Activated gamma-delta T cell treated with anti-CD3 and anti-CD28 coated beads, Interleukin-2, amount 50 U/mL, for 16 hours (primary cell): ENCODE measurements around the gene TALDO1.

Experiments used
- DNase-seq: peaks from one replicate; pipeline ENCODE4 v3.0.0-alpha.2; 2020; ENCODE audit warnings: low read depth

TALDO1 gene

DNA sequence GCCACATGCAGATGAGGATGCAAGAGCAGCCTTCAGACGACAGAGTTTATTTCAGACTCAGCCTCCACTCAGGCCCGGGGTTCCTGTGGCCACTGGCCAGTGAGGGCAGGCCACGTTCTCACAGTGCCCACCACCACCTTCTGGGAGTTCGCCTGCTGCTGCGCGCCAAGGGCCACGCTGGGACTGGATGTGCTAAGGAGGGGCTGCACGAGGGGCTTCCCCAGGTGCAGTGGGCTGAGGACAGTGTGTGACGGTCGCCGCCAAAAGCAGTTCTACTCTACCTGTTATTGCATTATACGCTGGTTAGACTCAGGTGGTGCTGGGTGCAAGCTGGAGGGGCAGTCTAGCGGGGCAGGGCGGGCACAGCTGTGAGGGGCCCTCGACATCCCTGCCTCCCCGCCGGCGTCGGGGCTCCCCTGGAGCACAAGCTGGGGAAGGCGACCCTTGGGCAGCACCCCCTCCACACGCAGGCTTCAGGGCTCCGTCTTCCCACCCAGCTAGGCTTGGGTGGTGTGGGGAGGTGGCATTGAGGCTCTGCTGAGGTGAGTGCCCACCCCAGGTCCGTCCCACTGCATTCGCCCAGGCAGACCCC is 39.9 kb downstream of the TALDO1 start:
- no peak for DNase-seq

DNA sequence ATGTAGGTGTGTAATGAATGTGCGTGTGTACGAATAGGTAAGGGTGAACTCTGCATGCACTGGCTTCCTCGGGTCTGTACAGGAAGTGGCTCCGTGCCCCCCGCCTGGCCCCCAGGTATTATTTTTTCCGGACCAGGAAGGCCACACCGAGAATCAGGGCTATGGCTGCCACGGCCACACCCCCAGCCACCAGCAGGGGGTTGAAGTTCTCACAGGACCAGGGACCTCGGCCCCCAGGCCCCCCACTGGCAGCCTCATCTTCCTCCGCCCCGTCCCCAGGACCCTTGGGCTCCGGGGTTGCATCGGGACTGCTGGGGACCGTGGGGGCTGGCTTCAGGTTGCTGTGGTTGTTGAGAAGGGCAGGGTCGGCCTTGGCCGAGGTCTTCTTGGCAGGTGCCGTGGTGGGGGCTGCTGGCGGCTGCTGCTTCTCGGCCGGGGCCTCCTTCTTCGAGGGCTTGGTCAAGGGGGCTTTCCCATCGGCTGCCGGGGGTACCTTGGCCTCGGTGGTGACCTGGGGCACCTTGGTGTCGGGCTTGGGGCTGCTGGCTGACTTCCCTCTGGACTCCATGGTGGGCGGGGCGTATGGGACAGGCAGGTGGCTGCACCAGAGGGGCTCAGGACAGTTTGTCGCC is 40.9 kb downstream of the TALDO1 start:
- no peak for DNase-seq

DNA sequence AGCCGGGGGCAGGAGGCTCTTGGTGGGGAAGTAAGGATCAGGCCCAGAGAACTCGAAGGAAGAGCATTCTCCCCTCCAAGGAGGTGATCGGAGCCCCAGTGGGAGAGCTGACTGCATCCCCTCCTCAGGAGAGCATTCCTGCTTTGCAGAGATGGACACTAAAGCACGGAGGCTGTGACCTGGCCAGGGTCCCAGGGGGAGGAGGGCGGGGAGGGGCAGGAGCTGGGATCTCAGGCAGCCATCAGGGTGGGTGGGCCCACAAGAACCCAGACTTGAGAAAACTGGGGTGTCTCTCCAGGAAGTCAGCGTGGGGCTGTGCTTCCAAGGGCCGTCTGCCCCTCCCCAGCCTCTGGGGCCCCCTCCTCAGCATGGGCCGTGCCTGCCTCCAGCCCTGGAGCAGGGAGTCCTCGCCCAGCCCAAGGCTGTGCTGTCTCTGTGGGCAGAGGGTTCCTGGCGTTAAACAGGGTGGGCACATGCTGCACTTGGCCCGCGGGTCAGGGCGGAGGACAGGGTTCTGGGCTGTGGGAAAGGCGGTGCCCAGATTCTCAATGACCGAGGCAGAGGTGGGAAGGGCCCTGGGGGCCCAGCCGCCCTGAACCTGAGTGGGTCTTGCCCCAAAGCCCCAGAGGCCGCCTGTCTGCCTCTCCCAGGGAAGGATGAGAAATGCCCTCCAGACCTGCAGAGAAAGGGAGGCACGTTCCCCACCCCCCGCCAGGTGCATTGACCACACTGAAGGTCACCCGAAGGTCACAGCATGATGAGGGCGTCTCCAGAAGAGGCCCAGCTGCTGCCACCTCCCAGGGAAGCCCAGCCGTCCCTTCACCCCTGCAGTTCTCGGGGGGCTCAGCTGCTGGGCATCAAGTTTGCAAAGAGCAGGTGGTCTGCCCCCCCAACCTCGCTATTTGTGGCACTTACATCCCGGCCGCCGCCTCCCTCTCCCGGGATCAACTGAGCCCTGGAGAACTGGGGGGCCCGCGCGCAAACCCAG is 42.0 kb downstream of the TALDO1 start:
- no peak for DNase-seq

DNA sequence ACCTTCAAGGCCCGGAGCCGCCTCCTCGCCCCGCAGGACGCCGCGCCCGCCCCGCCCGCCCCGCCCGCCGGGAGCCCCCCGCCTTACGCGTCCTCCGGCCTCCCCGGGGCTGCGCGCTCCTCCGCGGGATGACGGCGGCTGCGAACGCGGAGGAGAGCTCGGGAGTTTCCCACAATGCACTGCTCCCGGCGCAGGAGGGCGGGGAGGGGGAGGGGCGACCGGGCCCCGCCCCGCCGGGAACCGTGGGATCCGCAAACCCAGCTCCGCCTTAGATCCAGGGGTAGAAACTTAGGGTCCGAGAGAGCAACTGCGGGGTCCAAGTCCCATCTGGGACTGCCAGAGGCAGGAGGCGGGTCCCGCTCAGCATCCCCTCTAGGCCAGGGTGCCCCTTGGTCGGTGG is 42.7 kb downstream of the TALDO1 start, which contains the start of gene CEND1:
Gene CEND1, minus strand, starts transcription at position 148 of the 400 bp plus-strand sequence. CDS start 1,514 bp downstream, outside the sequence.
- DNase-seq, result no peak

DNA sequence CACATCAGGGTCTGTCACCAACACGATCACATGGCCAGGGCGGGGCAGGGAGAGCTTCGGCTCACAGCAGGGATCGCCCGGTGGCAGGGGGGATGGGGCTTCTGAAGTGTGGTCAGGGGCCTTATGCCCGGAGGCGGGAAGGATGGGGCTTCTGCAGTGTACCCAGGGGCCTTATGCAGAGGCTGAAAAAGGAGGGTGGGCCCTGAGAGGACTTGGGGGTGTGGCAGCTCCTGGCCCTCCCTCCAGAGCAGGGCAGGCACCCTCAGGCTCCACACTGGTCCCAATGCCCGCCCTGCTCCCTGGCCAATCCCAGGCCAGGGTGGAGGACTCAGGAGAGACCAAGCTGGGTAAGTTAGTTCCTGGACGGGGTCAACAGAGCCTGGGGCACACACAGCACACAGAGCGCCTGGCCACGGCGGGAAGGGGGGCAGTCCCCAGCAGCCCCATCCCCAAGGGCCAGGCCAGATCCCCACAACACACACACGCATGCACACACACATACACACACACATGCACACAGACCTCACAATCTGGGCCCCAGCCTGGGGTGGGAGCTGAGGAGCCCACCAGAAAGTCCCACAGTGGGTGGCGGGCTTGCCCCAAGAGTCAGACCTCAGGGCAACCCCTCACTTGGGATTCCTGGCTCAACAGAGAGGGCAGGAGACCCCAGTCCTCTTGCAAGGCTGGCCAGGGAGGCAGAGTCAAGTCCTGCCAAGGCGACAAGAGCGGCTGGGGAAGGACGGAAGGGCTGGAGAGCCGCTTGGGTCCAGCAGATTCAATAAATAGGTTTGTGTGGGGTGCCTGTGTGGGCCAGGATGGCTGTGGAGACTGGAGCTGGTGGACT is 43.7 kb downstream of the TALDO1 start:
- no peak for DNase-seq

DNA sequence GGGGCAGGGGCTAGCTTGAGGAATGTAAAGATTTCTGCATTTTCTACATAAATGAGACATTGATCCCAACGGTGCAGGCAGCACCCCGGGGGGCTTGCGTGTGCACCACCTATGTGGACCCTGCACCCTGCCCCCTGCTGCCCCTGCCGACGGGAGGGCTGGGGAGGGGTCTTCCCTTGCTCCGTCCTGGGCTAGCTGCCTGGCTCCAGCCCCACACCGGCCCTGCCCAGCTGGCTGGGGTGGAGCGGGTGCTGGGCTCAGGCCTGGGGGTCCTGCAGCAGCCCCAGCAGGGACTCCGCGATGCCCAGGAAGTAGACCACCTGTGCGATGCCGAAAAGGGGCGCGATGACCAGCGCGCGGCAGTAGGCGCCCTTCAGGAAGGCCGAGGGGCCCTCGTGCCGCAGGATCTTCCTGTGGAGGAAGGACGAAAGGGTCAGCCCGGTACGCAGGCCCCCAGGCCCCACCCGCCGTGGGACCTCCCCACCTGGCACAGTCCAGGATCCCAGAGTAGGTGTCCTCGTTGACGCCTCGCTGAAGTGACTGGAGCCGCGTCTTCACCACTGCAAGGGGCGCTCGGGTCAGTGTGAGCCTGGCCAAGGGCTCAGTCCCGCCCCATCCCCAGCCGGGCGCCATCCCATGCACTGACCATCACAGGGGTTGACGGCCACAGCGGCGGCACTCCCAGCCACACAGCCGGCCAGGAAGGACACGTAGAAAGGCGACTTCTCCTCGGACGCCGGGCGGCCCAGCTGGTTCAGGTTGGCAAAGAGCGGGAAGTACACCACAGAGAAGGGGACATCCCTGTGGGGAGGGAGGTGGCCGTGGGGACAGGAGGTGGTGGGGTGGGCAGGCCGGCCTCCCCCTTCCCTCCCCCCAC is 44.6 kb downstream of the TALDO1 start:
- DNase-seq, result no peak

DNA sequence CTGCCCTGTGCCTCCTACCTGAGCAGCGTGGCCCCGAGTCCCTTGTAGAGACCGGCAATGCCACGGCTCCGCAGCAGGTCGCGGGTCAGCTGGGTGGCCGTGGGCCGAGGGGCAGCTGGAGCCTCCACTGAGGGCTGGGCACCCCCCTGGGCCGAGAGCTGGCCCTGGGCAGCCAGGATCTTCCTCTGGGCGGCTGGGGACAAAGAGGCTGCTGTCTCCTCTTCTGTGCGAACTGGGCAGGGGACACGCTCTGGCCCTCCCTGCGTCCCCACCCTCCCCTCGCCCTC is 45.2 kb downstream of the TALDO1 start:
- DNase-seq, result no peak

DNA sequence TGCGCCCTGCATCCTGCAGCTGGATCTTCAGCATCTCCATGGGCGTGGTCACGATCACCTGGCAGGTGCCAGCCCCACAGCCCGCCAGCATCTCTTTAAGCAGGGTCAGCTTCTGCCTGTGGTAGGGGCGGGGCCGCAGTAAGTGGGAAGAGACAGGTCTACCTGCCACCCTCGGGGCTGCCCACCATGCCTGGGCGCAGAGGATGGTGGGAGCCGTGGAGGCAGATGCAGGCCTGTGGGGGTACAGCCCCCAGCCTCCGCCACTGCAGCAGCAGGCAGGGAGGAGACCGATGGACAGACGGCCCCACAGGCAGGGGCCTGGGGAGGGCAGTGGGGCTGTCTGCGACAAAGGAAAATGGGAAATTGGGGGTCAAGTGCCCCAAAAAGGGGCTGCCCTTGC is 45.6 kb downstream of the TALDO1 start:
- DNase-seq, result no peak

DNA sequence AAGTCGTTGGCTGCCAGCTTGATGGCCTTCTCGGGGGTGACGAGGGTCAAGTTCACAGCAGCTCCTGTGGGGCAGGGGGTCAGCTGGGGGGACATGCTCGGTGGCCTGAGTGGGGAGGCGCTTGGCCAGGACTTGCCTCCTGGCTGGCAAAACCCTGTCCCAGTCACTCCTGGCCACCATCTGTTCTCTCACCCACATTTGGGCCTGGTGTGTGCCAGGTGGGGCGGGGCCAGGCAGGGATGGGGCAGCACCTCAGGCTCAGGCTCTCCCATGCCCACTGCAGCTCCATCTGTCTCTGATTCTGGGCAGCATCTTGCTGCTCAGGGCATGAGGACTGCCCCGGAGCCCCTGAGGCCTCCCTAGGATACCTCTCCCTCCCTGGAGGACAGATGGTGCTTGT is 46.3 kb downstream of the TALDO1 start:
- no peak for DNase-seq

DNA sequence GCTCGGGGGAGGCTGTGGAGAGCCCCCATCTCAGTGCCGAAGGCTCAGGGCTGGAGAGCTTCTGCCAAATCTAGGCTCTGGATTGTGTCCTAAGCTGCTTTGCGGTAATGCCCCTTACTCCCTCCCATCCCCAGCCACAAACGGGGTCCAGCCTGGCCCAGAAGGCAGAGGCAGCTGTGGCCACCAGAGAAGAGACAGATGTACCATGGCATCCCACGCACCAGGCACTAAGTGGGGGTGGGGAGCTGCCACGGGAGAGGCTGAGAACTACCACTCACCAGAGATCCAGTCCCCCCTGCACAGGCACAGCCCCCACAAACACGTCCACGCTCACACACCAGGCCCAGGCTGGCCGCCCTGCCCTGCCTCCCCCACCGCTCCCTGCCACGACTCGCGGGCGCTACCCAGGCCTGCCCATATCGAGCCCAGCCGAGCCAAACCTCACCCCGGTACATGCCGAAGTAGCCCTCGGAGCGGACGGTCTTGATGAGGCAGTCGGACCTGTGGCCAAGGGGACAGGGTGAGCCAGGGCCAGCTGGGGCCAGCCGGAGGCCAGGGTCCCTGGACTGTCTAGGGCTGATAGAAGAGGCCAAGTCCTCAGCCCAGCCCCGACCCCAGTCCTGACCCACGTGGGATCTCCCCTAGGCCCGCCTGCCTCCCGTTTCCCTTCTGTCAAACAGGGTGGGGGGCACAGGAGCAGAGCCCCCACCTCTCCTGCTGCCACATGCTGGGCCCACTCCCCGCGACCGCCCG is 46.9 kb downstream of the TALDO1 start:
- no peak for DNase-seq

DNA sequence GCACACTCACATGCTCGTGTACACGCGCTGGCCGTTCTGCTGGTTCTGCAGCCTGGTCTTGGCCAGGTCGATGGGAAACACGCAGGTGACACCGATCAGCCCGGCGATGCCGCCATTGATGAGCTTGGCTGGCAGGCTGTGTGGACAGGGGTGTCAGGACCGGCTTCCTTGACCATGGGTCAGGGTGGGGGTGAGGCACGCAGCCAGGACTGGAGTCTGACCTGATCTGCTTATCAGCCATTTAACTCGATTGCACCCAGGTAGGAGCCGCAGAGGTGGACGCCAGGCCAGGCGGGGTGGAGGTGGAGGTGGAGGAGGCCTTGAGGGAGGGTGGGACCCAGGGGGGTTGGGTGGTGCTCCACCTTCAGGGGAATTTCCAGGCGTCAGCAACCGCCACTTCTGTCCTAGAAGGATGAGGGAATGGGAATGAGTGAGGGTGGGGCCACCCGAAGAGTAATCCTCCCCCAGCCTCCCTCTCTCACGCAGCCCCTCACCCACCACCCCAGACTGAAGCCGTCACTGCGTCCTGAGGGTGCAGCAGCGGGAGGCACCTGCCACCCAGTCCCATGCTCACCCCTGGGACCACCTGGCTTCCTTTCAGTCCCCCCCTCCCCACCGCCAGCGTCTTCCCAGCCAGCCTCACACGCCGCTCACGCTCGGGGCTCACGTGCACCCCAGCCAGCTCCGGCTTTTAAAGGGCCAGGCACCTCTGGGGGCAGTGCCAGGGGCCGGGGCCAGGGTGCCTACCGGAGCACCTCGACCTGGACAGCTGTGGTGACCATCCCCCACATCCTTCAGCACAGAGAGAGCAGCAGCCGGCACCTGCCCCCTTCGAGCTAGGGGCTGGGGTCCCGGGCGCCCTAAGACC is 47.7 kb downstream of the TALDO1 start:
- DNase-seq, result no peak

DNA sequence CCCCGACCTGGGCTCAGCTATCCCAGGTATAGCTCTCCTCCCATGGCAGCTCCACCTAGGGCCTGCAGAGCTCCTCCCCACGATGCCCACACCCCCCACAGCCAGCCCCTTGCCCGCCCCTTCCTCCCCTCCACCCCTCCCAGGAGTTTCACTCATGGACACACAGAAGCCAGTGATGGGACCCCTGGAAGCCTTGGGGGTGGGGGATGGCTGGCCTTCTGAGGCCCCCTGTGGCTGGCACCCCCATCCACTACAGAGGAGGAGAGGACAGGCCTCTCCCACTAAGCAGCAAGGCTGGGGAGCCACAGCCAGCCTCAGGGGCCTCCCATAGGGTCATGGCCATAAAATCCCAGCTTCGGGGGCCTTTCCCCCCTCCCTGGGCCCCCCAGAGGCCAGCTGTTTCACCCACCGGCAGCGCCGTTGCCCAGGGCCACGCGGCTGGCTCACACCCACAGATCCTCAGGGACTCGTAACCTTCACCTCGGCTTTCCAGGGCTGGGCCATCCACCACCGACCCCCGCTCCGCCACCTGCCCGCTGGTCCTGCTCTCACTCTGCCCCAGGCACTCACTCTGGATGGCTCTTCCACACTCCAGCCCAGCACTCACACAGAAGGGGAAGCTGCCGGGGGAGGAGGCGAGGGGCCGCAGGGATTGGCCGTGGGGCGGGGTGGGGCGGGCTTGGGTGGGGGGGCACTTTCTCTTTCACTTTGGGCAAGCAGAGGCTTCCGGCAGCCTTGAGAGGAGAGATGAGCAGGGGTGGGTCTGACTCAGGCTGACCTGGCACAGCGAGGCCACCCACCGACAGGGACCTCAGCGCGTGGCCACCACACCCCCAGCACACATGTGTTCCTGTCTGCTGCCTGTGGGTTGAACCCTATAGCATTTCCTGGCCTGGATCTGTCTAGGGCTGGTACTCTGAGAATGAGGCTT is 48.6 kb downstream of the TALDO1 start:
- peak; percentile 70 for DNase-seq

DNA sequence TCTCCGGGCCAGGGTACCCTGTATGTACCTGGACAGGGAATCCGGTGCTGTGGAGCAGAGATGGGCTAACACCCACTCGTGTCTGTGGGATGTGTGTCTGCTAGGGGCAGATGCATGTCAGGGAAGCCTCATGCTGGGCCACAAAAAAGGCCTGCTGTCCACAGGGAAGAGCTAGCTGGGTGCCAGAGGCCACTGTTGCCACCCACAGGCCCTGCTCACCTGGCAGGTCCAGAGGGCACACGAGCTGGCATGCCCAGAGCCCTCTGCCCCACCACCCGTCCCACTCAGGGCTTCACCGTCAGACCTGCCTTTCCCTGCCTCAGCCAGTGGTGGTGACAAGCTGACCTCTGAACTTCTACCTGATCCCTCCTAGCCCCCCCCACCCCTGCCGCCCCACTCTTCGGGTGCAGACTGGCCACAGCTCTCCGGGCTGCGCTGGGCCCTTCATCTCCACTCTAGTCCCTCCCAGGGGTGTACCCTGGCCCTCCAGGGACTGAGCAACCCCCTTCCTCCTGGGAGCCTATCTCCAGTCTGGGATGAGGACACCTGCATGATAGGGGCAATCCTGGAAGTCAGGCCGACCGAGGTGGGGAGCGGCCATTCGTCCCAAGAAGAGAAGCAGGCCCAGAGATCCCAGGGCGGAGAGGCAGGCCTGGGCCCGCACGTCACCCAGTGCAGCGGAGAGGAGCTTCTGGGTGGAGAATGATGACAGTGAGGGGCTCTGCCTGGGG is 49.5 kb downstream of the TALDO1 start:
- DNase-seq, result no peak

DNA sequence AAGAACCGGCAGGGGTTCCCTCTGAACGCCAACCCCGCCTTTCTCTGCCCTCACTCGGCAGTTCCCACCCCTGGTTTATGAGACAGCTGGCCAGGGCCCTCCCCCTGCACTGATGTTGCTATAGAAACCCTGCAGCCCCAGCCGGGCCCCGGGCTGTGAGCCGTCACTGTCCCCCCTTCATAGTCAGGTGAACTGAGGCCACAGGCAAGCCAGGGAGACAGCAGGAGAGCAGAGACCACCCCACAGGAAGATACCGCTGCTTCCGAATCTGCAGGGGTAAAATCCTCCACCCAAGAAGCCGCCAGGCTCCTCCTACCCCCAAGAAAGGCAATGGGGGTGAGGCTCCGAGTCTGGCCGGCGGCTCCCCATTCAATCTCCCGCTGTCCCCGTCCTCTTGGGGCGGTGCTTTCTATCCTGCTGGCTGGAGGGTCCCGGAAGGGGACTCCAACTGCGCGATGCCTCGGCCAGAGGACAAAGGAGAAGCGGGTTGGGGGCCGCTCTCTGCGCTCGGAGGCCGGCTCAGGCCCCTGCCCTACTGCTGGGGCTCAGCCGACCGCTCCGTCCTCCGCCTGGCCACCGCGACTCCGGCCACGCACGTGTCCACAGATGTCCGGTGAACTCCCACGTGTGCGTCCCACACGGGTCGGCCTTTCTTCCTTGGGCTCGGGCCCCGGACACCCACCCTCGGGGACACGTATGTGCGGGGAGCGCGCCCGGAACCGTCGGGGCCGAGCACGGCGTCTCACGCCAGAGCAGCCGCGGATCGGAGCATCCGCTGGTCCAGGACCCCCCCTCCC is 50.2 kb downstream of the TALDO1 start:
- peak; percentile 70 for DNase-seq

DNA sequence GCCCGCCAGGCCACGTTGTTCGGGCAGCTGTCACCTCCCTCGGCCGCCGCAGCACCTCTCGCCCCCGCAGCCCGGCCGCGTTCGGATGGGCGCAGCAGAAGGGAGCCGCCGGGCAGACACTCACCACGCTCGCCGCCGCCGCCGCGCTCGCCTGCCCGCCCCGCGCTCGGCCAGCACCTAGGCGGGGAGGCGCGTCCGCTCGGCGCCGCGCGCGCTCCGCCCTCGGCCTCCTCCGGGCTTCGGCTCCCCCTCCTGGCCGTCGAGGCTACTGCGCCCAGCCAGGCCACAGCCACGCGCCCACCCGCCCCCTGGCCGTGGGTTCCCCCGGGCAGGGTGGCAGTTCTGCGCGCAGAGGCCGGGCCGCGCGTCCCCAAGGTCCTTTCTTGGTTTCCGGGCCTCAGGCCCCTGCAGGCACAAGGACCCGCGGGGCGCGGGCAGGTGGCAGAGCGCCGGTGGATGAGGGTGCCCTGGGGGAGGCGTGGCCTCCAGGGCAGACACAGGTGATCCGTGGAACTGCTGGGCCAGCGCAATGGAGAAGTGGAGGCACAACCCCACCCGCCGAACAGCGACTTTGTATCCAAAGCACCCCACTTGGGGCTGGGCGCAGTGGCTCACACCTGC is 50.9 kb downstream of the TALDO1 start, which contains the start of gene SLC25A22:
Gene SLC25A22, minus strand, starts transcription at position 189 of the 621 bp plus-strand sequence. CDS start 3,275 bp downstream, outside the sequence.
- DNase-seq, result peak; percentile 76
